HG03439 (cell line): Measurements from ENCODE around the gene APOL6.
"Not testable (repeated sequence)": the region's sequence is repeated elsewhere in the genome, so short reads cannot be mapped to it uniquely, and the experiment has no call there.

ENCODE experiments used
- ATAC-seq: cut with Tn5 transposase; IDR thresholded peaks from one replicate; pipeline ENCODE4 v1.9.1; 2021; ENCODE audit warnings: mild to moderate bottlenecking, moderate library complexity; ENCODE audit not compliant: unreplicated experiment

The APOL6 gene

DNA sequence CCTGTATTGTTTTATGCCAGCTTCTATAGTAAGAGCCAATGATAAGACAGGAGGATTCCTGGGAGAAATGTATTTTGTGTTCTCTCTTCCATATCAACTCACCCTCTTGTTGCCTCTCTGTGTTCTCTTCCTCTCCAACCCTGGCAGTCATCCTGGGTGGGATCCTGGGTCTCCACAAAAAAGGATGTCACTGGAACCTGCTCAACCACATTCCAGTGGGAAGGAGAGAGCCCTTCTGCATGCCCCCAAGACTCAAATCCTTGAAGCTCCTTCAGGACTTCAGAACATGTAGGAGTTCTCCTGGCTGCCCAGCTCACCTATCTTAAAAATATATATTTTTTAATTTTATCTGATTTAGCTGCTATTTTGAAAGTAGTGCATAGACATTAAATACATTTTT, 26.1 kb downstream of the APOL6 start:
- ATAC-seq: no peak

DNA sequence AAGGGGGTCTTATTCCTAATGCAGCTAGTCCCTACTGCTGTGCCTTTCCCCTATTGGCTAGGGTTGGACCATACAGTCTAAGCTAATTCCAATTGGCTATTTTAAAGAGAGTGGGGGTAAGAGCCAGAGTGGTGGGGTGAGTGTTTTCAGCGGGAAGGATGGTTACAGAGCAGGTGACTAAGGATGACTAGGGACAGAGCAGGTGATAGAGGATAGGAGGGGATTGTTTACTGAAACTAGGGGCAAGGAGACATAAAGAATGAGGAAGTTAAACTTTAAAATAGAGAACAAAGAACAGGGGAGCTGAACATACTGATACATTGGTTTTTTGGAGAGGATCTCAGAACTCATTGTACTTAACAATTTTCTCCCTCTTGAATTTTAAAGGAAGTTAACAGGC, 27.8 kb downstream of the APOL6 start:
- ATAC-seq: not testable (repeated sequence)

DNA sequence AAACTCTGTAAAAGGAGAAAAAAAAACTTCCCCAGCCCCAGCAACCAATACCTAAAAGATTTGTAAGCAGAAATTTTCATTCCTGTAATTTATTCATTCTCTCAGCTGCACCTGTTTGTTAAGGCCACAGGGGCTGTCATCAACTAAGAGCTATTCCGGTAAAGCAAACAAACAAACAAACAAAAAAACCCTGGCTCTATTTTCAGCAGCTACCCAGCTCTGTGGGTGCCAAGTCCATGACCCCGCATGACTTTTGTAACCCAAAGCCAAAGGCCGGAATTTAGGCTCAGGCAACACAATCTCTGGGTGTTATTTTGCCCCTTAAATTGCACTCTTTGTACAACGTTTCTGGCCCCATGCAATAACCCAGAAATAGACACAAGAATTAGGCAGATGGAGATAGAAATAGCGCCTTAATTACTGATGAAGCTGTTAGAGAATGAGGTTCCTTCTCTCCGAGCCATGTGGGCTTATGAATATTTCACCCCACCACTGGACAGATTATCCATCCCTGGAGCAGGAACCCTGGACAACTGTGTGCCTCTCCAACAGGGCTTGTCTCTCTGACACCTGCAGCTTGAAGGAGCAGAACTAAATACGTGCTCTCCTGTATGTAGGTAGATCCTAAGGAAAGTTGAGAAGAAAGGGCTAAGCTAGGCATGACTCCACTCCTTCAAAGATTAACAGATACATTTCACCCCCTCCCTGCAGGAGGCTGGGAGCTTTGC, 29.4 kb downstream of the APOL6 start:
- no peak for ATAC-seq

- no peak for ATAC-seq
These were observed 30.6 kb downstream of the APOL6 start for GRCh38 chr22:35678836-35679235.

GRCh38 chr22:35679492-35679891, 31.2 kb downstream of the APOL6 start:
- not testable (repeated sequence) for ATAC-seq

GRCh38 chr22:35681454-35682052, 33.3 kb downstream of the APOL6 start:
- no peak for ATAC-seq

GRCh38 chr22:35683560-35683959, 35.3 kb downstream of the APOL6 start:
- ATAC-seq: no peak

GRCh38 chr22:35684270-35684700, 36.0 kb downstream of the APOL6 start:
- ATAC-seq: no peak

DNA sequence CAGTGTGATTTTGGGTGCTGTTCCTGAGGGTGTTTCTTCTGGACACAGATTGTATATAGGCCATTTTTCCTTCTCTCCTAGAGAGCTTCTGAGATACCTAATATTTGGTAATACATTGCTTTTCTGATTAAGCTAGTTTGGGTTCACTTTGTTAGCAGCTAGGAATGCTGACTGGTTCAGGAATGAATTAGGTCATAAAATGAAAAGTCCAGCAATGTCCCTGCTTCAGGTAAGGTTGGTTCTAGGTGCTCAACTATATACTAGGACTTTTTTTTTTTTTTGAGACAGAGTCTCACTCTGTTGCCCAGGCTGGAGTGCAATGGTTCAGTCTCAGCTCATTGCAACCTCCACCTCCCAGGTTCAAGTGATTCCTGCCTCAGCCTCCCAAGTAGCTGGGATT, 36.5 kb downstream of the APOL6 start:
- no peak for ATAC-seq

DNA sequence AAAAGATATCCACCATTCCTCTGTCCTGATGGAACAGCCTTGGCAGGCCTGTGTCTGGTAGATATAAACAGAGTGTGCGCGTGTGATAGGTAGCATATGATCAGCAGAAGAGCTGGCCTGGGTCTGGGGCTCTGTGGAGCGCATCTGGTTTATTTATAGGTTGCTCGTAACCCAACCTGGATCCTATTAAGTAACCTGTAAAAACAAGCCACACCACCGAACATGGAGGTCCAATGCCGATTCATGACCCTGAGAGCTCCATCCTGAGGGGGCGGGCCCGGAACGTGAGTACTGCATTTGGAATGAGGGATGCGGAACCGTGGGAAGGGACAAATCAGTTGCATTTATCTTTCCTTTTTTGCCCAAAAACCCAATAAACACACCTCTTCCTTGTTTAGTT, 37.5 kb downstream of the APOL6 start:
- no peak for ATAC-seq

DNA sequence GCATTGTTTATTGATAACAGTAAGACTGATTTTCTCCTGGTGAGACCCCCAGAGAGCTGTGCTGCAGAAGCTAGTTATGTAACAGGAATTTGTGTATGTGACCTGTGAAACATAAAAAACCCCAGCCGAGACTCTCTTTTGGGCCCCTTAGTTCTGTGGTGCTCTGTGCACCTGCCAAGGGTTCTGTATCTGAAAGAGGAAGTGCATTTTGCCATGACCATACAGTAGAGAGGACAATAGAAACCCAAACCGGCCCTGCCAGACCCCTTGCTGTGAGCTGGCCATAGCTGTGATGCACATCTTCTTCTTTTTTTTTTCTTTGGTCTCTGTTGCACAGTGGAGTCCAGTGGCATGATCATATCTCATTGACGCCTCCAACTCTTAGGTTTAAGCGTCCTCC, 38.1 kb downstream of the APOL6 start:
- ATAC-seq: no peak

GRCh38 chr22:35687461-35687860, 39.2 kb downstream of the APOL6 start:
- no peak for ATAC-seq

- ATAC-seq: no peak
These were observed 40.8 kb downstream of the APOL6 start for GRCh38 chr22:35688913-35689675.

DNA sequence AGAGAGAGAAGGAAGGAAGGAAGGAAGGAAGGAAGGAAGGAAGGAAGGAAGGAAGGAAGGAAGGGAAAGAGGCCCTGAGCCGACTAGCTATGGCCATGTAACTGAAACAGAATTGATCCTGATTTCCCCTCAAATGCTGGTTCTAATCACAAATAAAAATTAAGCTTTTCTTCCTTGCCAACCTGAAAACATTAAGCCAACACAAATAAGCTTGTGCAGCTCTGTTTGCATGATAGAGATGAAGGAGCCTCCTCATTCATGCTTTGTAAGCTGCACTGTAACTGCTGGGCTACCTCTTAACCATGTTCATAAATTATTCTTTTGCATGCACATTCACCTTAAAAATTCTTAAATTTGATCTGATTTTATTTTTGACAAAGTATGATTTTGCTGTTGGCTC, 41.8 kb downstream of the APOL6 start:
- no peak for ATAC-seq

DNA sequence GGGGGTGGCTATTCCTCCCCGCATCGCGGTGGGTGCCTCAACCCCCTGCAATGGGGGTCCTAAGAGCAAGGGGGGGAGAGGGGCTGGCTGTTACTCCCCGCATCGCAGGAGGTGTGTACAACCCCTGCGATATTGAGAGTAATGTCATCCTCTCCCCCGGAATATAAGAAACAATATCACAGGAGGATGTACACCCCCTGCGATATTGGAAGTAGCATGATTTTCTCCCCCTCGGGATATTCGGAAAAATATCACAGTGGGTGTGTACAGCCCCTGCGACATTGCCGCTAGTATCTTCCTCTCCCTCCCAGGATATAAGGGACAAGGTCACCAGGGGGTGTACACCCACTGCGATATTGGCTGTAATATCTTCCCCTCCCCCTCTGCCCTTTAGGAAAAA, 47.0 kb downstream of the APOL6 start:
- no peak for ATAC-seq

- ATAC-seq: no peak
These were observed 48.9 kb downstream of the APOL6 start for GRCh38 chr22:35697142-35697541.

DNA sequence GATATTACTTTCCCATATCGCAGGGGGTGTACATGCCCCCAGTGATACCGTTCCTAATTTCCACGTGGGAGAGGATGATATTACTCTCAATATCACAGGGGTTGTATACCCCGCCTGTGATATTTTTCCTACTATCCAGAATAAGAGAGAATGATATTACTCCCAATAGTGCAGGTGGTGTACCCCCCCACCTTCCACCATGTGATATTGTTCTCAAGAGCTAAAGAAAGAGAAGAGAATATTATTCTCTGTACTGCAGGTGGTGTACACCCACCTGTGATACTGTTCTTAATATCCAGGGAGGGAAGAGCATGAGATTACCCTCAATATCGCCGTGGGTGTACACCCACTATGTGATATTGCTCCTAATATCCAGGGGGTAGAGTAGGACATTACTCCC, 51.6 kb downstream of the APOL6 start:
- not testable (repeated sequence) for ATAC-seq

GRCh38 chr22:35703861-35704584, 55.8 kb downstream of the APOL6 start:
- no peak for ATAC-seq

DNA sequence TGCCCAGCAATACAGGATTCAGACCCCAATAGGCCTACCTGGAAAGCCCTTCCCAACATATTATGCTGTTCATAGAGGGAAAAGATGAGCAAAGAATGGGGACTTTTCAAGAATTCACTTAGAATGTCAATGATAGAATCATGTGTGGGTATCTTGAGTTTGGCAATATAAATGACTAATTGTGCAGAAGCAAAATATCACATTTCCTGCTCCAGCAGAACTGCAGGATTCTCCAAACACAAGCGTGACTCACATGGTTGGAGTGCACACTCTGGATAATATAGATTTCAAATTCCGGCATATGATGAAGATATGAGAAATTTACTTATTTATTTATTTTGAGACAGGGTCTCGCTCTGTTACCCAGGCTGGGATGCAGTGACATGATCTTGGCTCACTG, 56.9 kb downstream of the APOL6 start:
- ATAC-seq: no peak

DNA sequence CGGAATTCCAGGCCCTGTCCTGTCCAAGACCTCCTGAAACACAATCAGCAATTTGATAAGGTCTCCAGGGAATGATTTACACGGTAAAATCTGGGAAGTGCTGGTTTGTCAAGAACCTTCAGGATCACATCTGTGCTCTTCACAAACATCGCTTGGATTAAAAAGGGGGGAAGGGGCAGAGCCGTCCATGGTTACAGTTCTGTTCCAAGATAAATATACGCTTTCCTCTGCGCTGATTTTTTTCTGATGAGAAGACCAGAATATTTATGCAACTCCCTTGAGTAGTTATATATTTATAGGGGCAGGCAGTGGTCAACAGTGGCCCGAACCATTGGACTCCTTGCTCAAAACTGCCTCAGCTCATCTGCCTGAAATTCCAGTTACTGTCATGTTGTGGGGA, 60.2 kb downstream of the APOL6 start:
- ATAC-seq: no peak

DNA sequence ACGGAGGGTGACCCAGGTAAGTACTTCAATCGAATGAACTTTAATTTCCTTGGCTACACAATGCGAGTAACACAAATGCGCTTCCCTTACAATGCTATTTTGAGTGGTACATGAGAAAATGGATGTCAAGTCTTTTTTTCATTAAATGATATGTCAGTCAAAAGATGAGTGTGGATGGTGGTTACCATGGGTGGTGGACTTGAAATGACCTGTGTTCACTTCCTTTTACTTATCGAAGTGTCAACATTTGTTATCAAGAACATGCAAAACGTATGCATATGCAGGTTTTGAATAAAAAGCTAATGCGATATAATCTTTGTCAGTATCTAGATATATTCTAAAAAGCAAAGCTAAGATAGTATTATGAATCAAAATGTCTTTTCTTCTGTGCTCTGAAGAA, 60.7 kb downstream of the APOL6 start:
- ATAC-seq: no peak
